ENCODE measurements around the gene DDIT3. TPM values are rescaled to one million over a fixed set of nuclear protein-coding genes. Genes with fewer than 3 reads are reported as not detected.

Gene DDIT3
- total RNA-seq, 1 donor: 18.1 TPM

DNA sequence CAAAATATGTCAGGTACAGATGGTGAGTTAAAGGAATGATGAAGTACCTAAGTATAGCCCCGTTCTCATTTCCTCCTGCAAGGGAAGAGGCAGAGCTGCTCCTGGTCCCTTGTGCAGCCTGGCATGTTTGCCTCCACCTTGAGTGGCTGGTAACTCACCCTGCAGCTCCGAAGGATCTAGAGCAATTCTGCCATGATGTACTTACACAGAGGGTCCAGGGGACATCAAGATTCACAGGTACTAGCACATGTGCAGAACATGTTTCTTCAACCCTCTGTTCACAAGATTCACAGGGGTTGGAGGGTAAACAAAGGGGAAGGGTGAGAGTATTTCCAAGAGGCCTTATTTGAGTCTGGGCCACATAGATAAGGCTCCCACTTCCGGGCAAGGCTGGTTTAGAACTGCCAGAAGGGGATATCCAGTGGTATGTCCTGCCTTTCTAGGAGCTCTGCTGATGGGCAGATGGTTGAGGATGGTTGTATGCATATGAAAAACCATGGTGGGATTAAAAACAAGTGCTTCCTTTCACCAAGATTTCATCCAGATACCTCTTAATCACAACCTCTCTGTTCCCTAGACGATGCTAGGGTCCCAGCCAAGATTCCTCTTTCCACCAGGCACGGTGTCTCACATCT, 18.9 kb upstream of the DDIT3 start:
- DNase-seq (ENCODE audit: low read depth): no peak
- H3K4me3 ChIP-seq (ENCODE audit: low read depth, low read length): no peak overlapping the region
- TF ChIP-seq, protein P1, sequence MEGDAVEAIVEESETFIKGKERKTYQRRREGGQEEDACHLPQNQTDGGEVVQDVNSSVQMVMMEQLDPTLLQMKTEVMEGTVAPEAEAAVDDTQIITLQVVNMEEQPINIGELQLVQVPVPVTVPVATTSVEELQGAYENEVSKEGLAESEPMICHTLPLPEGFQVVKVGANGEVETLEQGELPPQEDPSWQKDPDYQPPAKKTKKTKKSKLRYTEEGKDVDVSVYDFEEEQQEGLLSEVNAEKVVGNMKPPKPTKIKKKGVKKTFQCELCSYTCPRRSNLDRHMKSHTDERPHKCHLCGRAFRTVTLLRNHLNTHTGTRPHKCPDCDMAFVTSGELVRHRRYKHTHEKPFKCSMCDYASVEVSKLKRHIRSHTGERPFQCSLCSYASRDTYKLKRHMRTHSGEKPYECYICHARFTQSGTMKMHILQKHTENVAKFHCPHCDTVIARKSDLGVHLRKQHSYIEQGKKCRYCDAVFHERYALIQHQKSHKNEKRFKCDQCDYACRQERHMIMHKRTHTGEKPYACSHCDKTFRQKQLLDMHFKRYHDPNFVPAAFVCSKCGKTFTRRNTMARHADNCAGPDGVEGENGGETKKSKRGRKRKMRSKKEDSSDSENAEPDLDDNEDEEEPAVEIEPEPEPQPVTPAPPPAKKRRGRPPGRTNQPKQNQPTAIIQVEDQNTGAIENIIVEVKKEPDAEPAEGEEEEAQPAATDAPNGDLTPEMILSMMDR (IDR thresholded peaks at IDR 0.05; ENCODE audit: insufficient read depth, low read depth, low read length): no peak

DNA sequence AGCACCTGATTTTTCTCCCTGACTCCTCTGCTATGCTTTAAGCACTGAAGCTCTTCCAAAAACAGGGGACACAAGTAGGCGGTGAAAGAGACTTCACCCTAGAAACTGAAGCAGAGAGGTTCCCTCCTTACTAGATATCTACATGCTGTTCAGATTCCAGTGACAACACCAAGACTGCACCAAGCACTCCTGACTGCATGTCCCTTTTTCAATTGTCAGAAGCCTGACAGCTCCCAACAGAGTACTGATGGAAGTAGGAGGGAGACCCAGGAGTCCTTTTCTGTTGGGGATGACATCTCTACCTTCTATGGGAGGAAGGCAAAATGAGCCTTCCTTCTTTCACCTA, 16.3 kb upstream of the DDIT3 start:
- DNase-seq (ENCODE audit: low read depth): no peak
- no peak overlapping the region for H3K4me3 ChIP-seq (ENCODE audit: low read depth, low read length)
- TF ChIP-seq, protein P1 (IDR thresholded peaks at IDR 0.05; ENCODE audit: insufficient read depth, low read depth, low read length): no peak

DNA sequence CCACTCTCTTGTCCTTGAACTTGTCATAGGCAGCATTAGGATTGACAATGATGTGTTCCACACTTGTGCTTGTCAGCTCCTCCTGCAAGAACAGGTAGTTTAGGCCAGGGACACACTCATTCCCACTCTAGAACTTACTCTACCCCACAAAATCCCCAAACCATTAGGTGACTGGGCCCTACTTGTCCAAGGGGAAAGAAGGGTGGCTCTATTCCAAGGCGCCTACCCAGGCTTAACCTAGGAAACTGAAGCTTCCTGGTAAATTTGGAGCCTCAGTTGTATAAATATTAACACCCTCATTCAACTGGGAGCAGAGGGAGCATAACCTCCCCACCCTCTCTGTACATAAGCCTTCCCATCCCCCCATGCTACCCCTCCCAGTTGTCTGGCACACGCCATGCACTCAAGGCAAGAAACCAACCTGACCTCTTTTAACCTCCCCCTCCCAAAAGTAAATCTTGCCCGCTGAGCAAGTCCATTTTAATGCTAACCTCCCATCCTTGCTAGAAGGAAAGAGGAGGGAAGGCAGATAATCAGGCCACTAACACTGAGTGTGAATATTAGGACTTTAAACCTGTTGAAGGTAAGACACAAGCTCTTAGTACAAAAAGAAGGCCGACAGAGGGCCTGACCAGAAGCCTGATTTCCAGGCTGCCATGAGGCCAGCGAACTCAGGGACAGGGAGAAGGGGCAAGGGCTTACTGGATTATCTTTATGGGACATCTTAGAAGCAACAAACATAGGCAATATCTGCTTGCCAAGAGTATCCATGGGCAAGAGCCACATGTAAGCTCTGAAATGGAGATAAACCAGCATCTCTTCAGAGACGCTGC, 15.7 kb upstream of the DDIT3 start:
- TF ChIP-seq, protein P1 (IDR thresholded peaks at IDR 0.05; ENCODE audit: insufficient read depth, low read depth, low read length): no peak
- DNase-seq (ENCODE audit: low read depth): no peak

DNA sequence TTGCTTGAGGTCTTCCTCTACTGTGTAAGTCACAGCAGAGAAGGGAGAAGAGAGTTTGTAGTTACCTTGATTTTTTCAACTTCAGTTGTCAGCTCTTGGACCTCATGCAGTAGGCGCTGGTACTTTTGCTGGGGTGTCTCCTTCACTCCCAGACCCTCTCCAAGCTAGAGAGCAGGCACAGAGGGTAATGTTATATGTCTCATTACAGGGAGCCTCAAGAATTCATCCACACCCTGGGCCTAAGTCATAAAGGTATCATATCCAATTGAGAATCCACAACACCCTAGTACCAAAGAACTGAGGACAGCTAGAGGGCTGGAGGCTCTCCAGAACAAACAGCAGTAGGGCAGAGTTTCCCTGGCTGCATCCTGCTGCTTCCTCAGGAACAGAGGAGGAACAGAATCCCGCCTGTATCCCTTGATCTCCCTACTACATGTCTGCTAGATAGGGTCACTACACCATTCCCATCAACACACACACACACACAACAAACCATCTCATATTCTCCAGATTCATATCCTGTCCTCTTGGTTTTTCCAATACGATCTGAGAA, 14.8 kb upstream of the DDIT3 start:
- TF ChIP-seq, protein P1 (IDR thresholded peaks at IDR 0.05; ENCODE audit: insufficient read depth, low read depth, low read length): no peak
- no peak for DNase-seq (ENCODE audit: low read depth)
- H3K4me3 ChIP-seq (ENCODE audit: low read depth, low read length): no peak overlapping the region

More for the DNA sequence above, 15.7 kb upstream of the DDIT3 start:
- no peak overlapping the region for H3K4me3 ChIP-seq (ENCODE audit: low read depth, low read length)

DNA sequence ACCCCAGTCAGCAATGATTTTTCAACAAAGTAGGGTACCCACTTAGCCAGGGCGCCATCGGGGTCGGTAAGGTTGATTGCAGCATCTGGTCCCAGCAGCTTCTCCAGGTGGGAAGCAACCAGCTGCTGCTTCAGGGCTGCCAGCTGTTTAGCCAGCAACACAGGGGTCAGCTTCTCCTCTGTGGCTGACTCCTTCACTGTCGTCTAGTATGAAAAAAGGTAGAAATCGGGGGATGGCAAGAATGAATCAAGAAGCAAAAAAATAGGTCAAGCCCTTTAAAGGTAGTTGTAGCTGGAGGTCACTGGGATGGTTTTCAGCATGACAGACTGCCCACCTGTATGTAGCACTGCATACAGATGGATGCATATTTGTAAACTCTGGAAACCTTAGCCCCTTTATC, 13.9 kb upstream of the DDIT3 start:
- TF ChIP-seq, protein P1 (IDR thresholded peaks at IDR 0.05; ENCODE audit: insufficient read depth, low read depth, low read length): no peak
- no peak for DNase-seq (ENCODE audit: low read depth)
- H3K4me3 ChIP-seq (ENCODE audit: low read depth, low read length): no peak overlapping the region

DNA sequence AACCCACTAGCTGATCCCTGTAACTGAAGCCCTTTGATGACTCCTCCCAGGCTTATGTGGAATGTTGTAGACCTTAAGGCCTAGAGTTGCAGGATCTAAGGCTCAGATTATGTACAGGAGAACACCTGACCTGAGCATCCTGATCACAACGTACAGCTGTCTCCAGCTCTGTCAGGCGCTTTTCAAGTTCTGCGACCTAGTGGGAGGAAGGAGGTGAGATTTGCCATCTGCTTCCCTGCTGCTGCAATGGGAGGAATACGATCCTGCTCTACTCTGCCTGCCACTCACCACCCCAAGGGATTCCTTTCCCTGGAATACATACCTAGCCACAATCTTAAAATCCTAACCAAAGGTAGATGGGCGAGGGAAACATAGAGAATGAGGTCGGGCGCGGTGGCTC, 12.8 kb upstream of the DDIT3 start:
- H3K4me3 ChIP-seq (ENCODE audit: low read depth, low read length): no peak overlapping the region
- TF ChIP-seq, protein P1 (IDR thresholded peaks at IDR 0.05; ENCODE audit: insufficient read depth, low read depth, low read length): no peak
- DNase-seq (ENCODE audit: low read depth): no peak
